ENCODE results near the gene ZFYVE27. TPM values are rescaled to one million over a fixed set of nuclear protein-coding genes. Genes with fewer than 3 reads are reported as not detected.
"Not testable (repeated sequence)": the region's sequence is repeated elsewhere in the genome, so short reads cannot be mapped to it uniquely, and the experiment has no call there.

The ZFYVE27 gene
- total and polyA plus RNA-seq, 10 of the 15 experiments (the other 5 are each of a cell fraction or from before 2014, with no cell fraction given), result 1.1 to 28.9 (median 21.4) TPM

GRCh38 chr10:97698072-97698655 lies 38.8 kb upstream of the ZFYVE27 start:
- ChIA-PET CTCF (interaction anchor here (0.7 to 3.1 kb wide), 8 partner anchors 11 to 49 kb away, joined by 3 to 12 read pairs (median 4); partner anchors contain the start of genes AVPI1 and ZFYVE27), RAD21 (ENCODE audit: unreplicated experiment) (interaction anchor here (1.2 kb wide), 1 partner anchor 14 kb away, joined by 3 read pairs; no protein-coding TSS in a partner anchor)

GRCh38 chr10:97701438-97702069 lies 35.4 kb upstream of the ZFYVE27 start:
- intact Hi-C loops (cut with micrococcal nuclease; ENCODE audit: unreplicated experiment), result loop anchor here (1.0 to 10.0 kb wide), 2 partner anchors 30 to 343 kb away; no protein-coding TSS in a partner anchor
- TF ChIP-seq NFXL1 (IDR thresholded peaks at IDR 0.05; ENCODE audit: borderline replicate concordance) (no peak), RAD21 (IDR thresholded peaks at IDR 0.05; ENCODE audit: insufficient read depth, low read depth, low read length) (peak; percentile 89), ZBTB4 (CRISPR knock-in tag; IDR thresholded peaks at IDR 0.05) (no peak), ZSCAN29 (IDR thresholded peaks at IDR 0.05) (no peak), SUZ12 (IDR thresholded peaks at IDR 0.05; ENCODE audit: unreplicated experiment) (no peak), NR2F1 (conservative IDR thresholded peaks at IDR 0.05) (no peak), ESRRA (IDR thresholded peaks at IDR 0.05; ENCODE audit: low read length) (no peak), SMC3 (IDR thresholded peaks at IDR 0.05; ENCODE audit: borderline replicate concordance, low read length) (peak; percentile 73; the same call in 1 of the 2 replicates), SPI1 (IDR thresholded peaks at IDR 0.05; ENCODE audit: borderline replicate concordance, insufficient read depth, low read depth, low read length) (no peak)

More at GRCh38 chr10:97698072-97698655, 38.8 kb upstream of the ZFYVE27 start:
- FAIRE-seq; H3K27me3 ChIP-seq (replicated peaks in 1 of 2; ENCODE audit: control insufficient read depth in 2 of 2, insufficient read depth in 2 of 2, low read length in 1 of 2); ATAC-seq; BruUV-seq (replicated peaks); H3K36me3 ChIP-seq (ENCODE audit: control insufficient read depth in 2 of 2, insufficient read depth in 2 of 2, low read length in 1 of 2); H3K9ac ChIP-seq (ENCODE audit: control insufficient read depth, insufficient read depth, low read length); H3K9me3 ChIP-seq (replicated peaks; ENCODE audit: control insufficient read depth, insufficient read depth, low read length); H3K27ac ChIP-seq (ENCODE audit: control insufficient read depth, insufficient read depth); H3K79me2 ChIP-seq (ENCODE audit: control insufficient read depth, insufficient read depth, low read length); DNase-seq (ENCODE audit: low read depth, low spot score); H4K20me1 ChIP-seq (ENCODE audit: control insufficient read depth, insufficient read depth); H2AFZ ChIP-seq (ENCODE audit: control insufficient read depth, low read depth, low read length); intact Hi-C loops (cut with micrococcal nuclease; ENCODE audit: unreplicated experiment); H3K4me2 ChIP-seq (ENCODE audit: control insufficient read depth, insufficient read depth); H3K4me1 ChIP-seq (ENCODE audit: control insufficient read depth, insufficient read depth, low read length); H3K4me3 ChIP-seq: not testable (repeated sequence)
- ChIA-PET POLR2A (interaction anchor here (1.2 kb wide), 1 partner anchor 11 kb away, joined by 3 read pairs; the partner anchor contains the start of gene AVPI1), SMC1A (ENCODE audit: uncharacterized antibody, unreplicated experiment) (interaction anchor here (0.9 kb wide), 1 partner anchor 19 kb away, joined by 3 read pairs; no protein-coding TSS in a partner anchor)
- in situ Hi-C loops (cut with MboI), result loop anchor here (5.0 kb wide), 1 partner anchor 1296 kb away; no protein-coding TSS in a partner anchor
- 49% methylated on average over 11 of the region's 11 CpGs for WGBS (ENCODE audit: insufficient coverage, insufficient replicate concordance, low lambda C conversion rate, missing lambda C conversion rate)

More at GRCh38 chr10:97701438-97702069, 35.4 kb upstream of the ZFYVE27 start:
- H3K4me2 ChIP-seq (ENCODE audit: control insufficient read depth, insufficient read depth), result no peak overlapping the region
- ChIA-PET POLR2A (interaction anchor here (0.8 to 1.2 kb wide), 3 partner anchors 19 to 35 kb away, joined by 3 to 6 read pairs (median 4); partner anchors contain the start of gene ZFYVE27), SMC1A (ENCODE audit: uncharacterized antibody, unreplicated experiment) (interaction anchor here (1.0 to 6.4 kb wide), 11 partner anchors 8 to 340 kb away, joined by 4 to 38 read pairs (median 6); partner anchors contain the start of genes AVPI1 and ZFYVE27), CTCF (interaction anchor here (0.6 to 14.9 kb wide), 28 partner anchors 8 to 1298 kb away, joined by 3 to 416 read pairs (median 4); partner anchors contain the start of genes ANKRD2, AVPI1, MARVELD1 and ZFYVE27), RAD21 (ENCODE audit: unreplicated experiment) (interaction anchor here (0.5 to 3.9 kb wide), 17 partner anchors 8 to 341 kb away, joined by 3 to 24 read pairs (median 6); partner anchors contain the start of genes ANKRD2, AVPI1 and ZFYVE27)
- BruUV-seq (replicated peaks), result no TSS peak
- H3K27ac ChIP-seq (ENCODE audit: control insufficient read depth, insufficient read depth), result no peak overlapping the region
- H4K20me1 ChIP-seq (ENCODE audit: control insufficient read depth, insufficient read depth), result no peaks in the 10 kb centered on the region
- no peaks in the 10 kb centered on the region for H3K79me2 ChIP-seq (ENCODE audit: control insufficient read depth, insufficient read depth, low read length)
- no peak overlapping the region; the same call in 1 of the 2 replicates for H2AFZ ChIP-seq (ENCODE audit: control insufficient read depth, low read depth, low read length)
- H3K9ac ChIP-seq (ENCODE audit: control insufficient read depth, insufficient read depth, low read length), result no peak overlapping the region
- H3K9me3 ChIP-seq (replicated peaks; ENCODE audit: control insufficient read depth, insufficient read depth, low read length), result no peaks in the 10 kb centered on the region
- H3K36me3 ChIP-seq (ENCODE audit: control insufficient read depth in 2 of 2, insufficient read depth in 2 of 2, low read length in 1 of 2), result no peaks in the 10 kb centered on the region
- in situ Hi-C loops (cut with MboI), result no loop called here
- WGBS (ENCODE audit: insufficient coverage, insufficient replicate concordance, low lambda C conversion rate, missing lambda C conversion rate), result 36% methylated on average over 12 of the region's 12 CpGs
- peak; percentile 75 for FAIRE-seq
- ATAC-seq, result peak; percentile 96
- H3K27me3 ChIP-seq (replicated peaks in 1 of 2; ENCODE audit: control insufficient read depth in 2 of 2, insufficient read depth in 2 of 2, low read length in 1 of 2), result no peaks in the 10 kb centered on the region; a peak in 2 of 4 replicates
- DNase-seq (ENCODE audit: low read depth, low spot score), result no peak
- no peak overlapping the region for H3K4me3 ChIP-seq
- 0 out of 2 replicates have a peak, but pooled peaks cover 3% of the 10 kb centered on the region for H3K4me1 ChIP-seq (ENCODE audit: control insufficient read depth, insufficient read depth, low read length)
